Ishikawa (cell line): ENCODE results near the gene IL17RE.

Experiments
- TAF1 ChIP-seq: IDR thresholded peaks from 2 replicates; pipeline ENCODE4 v1.6.1; 2012; ENCODE audit warnings: low read depth, mild to moderate bottlenecking
- TF ChIP-seq, protein P1 (sequence below): IDR thresholded peaks from 2 replicates; pipeline ENCODE4 v1.6.1; 2012; ENCODE audit warnings: low read depth, mild to moderate bottlenecking

DNA sequence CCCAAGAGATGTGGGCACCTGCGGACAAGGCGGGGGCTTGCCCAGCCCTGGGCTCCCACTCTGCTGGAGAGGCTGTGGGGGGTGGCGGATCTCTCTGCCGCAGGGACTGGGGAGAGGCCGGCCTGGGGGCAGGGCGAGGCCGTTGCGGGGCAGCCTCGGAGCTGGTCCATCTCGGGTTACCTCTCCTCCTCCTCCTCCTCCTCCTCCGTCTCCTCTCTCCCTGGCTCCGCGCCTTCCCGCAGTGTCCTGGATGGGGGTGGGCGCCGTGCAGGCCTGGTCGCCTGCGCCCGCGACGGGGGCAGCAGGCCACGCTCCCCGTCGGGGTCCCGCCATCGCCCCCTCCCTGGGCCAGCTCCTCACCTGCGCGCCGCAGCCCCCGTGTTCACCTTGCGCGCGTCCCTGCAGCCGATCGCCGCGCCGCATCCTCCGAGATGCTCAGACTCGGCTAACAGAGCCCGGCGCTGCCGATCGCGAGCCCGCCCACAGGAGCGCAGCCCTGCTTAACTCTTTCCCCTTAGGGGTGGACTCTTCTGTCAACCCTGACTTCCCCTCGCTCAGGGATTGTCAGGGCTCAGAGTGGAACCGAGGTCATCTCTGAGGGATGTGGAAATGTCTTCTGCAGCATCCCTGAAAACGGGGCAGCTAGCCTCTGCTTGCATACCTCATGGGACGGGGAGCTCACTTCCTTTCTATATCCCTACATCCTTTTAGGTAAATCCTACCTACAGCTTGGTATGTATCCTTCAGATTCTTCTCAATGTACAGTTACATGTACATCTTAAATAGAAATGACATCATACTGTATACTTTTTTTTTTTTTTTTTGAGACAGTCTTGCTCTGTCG, 49.5 kb downstream of the IL17RE start, which contains the start of gene PRRT3:
- TF ChIP-seq, protein P1, sequence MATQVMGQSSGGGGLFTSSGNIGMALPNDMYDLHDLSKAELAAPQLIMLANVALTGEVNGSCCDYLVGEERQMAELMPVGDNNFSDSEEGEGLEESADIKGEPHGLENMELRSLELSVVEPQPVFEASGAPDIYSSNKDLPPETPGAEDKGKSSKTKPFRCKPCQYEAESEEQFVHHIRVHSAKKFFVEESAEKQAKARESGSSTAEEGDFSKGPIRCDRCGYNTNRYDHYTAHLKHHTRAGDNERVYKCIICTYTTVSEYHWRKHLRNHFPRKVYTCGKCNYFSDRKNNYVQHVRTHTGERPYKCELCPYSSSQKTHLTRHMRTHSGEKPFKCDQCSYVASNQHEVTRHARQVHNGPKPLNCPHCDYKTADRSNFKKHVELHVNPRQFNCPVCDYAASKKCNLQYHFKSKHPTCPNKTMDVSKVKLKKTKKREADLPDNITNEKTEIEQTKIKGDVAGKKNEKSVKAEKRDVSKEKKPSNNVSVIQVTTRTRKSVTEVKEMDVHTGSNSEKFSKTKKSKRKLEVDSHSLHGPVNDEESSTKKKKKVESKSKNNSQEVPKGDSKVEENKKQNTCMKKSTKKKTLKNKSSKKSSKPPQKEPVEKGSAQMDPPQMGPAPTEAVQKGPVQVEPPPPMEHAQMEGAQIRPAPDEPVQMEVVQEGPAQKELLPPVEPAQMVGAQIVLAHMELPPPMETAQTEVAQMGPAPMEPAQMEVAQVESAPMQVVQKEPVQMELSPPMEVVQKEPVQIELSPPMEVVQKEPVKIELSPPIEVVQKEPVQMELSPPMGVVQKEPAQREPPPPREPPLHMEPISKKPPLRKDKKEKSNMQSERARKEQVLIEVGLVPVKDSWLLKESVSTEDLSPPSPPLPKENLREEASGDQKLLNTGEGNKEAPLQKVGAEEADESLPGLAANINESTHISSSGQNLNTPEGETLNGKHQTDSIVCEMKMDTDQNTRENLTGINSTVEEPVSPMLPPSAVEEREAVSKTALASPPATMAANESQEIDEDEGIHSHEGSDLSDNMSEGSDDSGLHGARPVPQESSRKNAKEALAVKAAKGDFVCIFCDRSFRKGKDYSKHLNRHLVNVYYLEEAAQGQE, result no peak
- TF ChIP-seq TAF1, result no peak
